HG02870 (cell line): ENCODE measurements around the gene TSPAN11.

Experiments
- ATAC-seq: cut with Tn5 transposase; IDR thresholded peaks from one replicate; pipeline ENCODE4 v1.9.1; 2021; ENCODE audit warnings: mild to moderate bottlenecking, moderate library complexity; ENCODE audit not compliant: unreplicated experiment

TSPAN11 gene

DNA sequence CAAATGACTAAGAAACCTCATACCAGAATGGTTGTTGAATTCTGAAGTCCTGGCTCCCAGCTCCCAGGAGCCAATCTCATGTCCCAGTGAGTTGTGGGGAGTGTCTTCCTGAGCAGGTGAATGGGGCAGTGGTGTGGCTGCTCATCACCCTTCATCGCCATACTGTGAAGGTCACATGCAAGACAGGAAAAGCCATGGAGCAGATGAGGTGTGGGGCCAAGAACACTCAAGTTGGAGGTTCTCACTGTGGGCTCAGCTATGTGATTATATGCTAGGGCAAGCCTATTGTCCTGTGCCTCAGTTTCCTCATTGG, 16.6 kb upstream of the TSPAN11 start:
- no peak for ATAC-seq

DNA sequence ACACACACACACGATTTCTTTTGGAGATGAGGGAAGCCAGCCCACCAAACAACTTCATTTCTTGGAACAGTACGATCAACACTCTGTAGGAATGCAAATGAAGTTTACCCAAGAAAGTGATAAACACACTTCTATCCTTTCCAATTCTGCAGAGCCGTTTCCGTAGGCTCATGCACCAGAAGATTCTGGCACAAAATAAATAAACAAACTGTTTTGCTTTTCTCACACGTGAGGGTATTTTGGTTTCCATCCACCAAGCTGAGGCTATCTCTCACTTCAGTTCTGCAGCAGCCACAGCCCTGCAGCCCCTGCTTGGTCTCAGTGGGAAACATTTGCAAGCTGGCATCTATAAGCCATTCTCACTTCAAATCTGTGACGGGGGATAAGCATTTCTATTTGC, 15.3 kb upstream of the TSPAN11 start:
- no peak for ATAC-seq

DNA sequence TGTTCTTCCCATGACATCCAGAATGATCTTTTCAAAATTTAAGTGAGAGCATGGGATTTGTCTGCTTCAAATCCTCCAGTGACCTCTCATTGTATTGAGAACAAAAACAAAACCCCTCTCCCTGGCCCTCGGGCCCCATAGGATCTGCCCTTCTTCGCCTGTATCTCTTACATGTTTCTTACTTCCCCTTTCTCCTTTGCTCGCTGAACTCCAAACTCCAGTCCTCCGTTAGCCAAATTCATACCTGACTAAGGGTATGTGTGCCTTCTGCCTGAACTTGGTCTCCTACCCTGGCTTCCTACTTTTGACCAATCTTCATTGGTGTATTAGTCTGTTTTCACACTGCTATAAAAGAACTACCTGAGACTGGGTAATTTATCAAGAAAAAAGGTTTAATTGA, 13.2 kb upstream of the TSPAN11 start:
- ATAC-seq = peak; percentile 91

DNA sequence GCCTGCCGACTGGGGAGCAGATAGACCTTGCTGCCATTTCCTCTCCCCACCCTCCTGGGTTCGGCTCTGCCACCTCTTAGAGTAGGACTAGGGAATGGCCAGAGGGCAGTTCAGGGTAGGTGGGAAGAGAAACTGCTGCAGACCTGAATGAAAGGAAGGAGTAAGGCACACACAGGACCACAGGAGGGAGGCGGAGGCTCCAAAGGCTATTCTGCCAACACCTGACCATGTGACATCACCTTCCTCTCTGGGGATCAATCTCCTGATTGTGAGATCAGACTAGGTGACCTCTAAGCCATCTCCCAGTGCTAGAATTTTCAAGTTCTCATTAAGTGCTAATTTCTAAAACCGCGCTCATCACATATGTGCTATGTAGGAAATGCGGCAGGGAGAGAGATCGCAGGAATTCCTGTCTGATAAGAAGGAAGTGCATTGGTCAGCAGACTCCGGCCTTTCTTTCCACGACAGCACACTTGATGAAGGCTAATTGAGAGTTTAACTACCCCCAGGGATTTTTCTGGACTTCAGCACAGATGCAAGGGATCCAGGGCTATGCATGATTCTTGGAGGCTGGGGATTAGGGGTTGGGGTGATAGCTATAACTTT, 11.5 kb upstream of the TSPAN11 start:
- no peak for ATAC-seq

DNA sequence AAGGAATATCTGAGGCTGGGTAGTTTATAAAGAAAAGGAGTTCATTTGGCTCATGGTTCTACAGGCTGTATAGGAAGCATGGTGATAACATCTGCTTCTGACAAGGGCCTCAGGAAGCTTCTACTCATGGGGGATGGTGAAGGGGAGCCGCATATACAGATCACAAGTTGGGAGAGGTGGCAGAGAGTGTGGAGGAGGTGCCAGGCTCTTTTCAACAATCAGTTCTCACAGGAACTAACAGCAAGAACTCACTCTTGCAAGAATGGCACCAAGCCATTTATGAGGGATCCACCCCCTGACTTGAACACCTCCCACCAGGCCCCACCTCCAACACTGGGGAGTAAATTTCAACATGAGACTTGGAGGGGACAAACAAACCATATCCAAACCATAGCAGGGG, 3.5 kb upstream of the TSPAN11 start:
- ATAC-seq = no peak

DNA sequence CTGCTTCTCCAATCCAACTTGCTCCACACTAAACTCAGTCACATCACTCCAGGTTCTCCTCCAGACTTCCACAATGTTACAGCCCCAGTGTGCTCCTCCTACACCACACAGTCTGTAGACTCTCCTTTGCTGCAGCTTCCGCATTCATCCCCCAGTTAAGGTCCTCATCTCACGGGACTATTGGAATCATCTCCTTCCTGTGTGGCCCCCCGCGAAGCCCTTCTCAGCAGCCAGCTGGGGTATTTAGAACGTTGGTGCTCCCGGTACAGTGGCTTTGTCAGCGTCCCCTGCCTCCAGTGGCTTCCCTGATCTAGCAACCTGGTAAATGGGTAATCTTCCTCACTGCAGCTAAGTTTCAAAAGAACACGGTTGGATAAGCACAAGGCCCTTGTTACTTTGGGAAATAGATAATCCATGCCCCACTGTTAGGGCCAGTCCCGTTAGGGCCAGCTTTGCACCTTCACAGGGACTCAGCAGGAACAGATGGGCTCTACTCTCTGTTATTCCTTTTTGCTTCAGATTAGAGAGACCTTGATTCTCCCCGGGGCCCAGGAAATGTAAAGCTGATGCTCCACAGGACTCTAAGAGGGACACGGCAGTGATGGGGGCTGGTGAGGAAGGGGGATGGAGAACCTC, 823 bp upstream of the TSPAN11 start:
- no peak for ATAC-seq

DNA sequence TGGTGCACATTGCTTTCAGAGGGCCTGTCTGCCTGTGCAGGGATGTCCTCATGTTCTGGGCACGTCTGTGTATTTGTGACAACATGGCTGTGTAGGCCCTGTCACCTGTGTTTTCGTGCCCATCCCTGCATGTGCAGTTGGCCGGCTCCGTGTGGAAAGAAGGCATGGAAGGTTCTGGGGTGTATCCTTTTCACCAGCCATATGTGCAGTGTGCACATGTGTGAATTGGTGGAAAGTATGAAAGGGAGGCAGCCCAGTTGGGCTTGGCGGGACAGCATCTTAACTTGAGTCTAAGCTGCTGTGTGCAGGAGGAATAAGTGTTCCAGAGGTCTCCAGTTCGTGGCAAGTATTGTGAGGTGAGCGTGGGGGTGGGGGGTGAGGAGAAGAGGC, 669 bp downstream of the TSPAN11 start:
- no peak for ATAC-seq

DNA sequence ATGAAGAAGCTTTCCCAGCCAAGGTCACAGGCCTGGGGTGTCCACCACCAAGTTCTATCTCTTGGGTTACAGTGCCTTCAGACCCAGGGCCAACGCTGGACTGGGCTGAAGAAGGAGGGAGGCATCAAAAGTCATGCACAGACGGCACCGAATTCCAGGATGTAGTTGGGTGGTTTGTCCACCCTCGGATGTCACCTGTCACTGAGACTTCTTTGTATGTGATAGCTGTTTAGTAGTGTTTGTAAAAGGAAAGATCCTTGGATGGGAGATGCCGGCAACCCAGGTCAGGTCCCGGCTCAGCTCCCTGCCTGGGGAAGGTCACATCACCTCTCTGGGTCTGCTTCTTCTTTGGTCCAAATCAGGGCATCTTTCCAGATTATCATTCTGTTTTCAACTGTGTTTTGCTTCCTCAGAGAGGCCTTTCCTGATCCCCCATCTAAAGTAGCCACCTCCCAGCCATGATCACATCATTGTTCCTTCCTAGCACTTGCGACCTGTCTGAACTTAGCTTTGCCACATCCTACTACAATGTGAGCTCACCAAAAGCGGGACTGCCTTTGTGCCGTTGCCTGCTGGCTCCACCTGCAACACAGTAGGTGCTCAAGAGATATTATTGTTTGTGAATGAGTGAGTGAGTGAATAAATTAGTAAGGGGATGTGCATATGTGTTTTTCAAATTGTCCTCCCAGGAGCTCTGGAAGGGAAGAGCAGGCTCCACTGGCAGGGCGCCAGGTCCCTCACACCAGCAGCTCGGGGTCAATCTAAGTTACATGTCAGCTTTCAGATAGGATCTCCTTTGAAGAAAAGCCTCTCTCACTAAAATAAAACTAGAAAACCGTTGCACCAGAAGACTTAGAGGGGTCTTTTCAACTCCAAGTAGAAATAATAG, 2.1 kb downstream of the TSPAN11 start:
- ATAC-seq = no peak

DNA sequence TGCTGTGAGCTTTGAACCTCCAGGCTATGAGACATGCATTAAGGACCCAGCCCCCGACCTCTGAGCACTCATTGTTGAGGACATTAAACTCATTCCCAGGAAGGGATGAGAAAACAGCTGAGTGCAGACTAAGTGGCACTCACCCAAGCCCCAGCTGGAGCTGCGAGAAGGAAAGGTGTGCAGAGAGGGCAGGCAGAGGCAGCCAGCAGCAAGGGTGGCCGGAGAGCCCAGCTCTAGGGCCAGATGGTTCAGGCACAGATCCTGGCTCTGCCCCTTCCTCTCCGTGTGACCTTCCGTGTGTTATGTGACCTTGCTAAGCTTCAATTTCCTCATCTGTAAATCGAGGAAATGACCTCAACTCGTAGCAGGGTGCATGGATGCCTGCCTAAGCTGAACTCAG, 3.7 kb downstream of the TSPAN11 start:
- ATAC-seq = no peak

DNA sequence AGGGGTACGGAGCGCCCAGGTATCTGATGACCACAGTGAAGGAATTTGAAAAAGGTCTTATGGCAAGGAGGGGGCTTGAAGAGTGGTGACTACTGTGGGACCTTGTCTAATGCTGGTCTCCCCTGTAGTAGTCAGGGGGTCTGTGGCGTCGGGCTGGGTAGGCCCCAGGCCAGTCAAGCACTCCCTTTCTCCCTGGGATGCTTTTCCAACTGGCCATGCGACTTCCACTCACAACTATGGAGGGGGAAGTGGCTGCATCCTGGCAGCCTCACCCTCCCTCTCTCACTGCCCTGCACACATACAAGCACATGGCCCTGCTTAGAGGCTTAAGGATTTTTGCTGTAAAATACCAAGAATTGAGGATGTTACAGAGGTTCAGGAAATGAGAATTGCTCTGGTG, 4.1 kb downstream of the TSPAN11 start:
- no peak for ATAC-seq

DNA sequence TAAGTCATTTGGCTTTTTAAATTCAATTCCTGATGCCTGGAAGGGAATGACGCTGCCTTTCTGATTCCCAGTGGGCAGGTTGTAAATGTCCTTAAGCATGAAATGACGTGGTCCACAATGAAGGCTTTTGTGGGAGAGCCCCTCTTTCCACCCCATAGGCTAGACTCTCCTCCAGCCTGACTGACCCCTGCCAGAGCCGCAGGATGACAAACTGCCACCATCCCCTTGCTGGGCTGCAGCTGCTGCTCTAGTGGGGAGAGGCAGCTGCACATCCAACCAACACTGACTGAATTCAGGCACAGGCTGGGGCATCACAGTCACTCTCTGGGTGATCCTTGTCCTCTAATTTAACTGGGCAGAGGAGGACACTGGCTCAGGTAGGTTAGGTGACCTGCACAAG, 6.3 kb downstream of the TSPAN11 start:
- no peak for ATAC-seq

DNA sequence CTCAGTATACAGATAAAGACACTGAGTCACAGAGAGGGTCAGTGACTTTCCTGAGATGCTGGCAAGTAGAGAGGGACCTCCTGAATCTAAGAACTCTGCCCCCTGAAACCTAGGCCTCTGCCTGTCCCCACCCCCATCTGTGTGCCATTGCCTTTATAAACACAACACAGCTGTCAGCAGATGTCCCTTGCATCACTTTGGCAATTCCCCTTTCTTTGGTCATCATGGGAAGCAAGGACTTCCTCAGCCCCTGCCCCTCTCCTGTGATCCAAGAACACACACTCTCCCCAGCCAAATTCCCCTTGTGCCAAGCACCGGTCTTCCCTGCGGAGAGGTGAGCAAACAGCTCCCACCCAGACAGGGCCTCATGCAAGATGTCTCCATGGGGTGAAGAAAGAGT, 8.3 kb downstream of the TSPAN11 start:
- no peak for ATAC-seq

DNA sequence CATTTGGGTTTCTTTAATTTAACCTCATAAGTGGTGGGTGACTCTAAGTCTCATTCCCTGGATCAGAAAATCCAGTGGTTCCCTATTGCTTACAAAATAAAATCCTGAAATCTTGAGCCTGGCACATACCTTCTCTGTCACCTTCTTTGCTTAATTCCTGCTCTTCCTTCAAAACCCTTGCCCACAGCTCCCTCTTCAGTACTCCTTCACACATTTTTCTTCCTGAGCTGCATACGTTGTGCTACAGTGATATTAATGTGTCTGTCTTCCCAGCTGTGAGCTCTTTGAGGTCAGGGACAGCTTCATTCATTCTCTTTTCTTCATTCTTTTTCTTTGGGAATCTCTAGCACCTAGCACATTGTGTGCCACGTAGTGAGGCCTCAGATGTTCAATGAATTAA, 9.5 kb downstream of the TSPAN11 start:
- ATAC-seq = no peak

DNA sequence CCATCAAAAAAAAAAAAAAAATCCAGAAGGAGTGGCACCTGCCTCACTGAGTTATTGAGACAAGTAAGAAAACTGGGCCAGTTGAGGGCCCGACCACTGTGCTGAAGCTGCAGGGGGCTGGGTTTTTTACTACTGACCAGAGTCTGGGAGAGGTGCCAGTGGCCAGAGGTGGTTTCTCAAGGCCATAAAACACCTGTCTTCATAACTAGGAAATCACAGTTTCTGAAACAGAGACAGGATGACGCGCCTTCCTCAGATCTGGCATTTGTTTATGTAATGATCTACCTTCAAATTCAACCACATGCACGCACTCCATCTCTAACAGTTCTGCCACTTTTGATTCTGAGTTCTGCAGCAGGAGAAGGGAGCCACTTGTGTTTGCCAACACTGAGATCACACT, 12.7 kb downstream of the TSPAN11 start:
- no peak for ATAC-seq

DNA sequence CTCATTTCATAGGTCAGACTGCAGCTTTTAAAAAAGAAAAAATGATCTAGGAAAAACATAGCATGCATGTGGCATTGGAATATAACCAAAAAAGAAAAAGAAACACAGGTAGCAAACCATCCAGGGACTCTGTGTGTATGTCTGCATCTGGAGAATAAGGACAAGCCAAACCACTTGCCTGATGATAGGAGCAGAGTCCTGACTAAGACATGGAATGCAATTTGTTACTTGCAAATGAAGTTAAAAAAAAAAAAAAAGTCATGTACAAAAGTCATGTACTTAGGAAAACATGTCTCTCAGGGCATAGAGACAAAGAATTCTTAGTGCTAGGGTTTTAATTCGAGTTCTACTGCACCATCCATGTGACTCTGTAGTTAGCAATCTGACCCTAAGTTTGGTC, 15.9 kb downstream of the TSPAN11 start:
- ATAC-seq = no peak

DNA sequence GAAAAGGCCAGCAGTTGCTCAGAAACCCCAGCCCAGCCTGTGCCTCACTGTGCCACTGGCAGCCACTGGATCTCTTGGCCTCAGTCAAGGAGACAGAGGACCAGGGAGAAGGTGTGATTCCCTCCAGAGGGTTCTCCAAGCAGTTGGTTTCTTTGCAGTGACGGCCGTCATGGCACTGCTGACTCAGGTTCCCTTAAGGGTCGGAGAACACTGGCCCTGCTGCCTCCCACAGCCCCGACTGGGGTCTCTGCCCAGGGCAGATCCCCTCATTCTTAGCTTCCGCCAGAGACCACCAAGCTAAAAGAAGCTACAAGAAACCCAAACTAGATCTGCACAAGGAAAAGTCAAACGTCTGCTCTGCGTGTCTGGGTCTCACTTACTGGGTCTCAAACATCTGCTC, 16.4 kb downstream of the TSPAN11 start:
- ATAC-seq = no peak

DNA sequence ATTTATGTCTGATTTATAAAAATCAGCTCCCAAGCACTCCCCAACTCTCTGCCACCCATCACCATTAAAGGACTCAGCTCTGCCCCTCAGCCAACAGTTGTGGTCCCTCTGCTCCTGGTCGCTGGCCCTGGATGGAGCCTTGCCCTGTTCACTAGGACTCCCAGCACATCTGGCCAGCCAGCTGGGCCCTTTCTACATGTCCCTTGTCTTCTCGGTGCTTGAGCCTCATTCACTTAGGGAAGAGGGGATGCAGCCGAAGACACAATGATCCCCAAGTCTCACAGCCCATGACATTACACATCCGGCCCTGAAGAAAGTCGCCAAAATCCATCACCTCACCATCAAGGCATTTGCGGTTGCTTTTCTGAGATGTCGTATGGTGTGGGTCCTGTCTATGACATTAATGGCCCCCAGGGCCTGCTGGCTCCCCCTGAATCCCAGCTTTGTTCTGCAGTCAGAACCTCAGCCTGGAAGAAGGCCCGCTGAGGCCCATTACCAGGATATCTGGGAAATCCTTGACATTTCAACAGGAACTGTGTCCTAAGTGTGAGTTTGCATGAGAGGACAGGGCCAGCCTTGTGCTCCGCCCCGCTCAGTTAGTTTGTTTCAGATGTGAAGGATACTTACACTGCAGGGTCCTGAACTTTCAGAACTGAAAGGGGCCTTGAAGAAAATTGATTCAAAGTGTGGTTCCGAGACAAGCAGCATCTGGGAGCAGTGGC, 19.1 kb downstream of the TSPAN11 start:
- ATAC-seq = no peak

DNA sequence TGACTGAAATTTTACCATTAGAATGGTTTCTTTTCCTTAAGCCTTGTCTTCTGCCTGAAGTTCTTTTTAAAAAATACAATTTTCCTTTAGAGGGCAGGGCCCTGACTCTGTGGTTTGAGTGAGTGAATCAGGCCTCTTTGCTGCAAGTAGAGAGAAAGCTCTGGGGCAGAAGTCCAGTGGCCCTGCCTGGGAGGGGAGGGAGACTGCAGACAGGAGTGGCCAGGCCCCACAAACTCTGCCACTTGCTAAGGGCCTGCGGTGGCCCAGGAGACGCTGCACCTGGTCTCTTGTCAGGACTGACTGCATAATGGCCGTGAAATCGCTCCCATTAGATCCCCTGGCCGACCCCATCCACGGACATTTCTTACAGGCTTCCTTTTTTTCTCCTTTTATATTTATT, 25.5 kb downstream of the TSPAN11 start:
- no peak for ATAC-seq

DNA sequence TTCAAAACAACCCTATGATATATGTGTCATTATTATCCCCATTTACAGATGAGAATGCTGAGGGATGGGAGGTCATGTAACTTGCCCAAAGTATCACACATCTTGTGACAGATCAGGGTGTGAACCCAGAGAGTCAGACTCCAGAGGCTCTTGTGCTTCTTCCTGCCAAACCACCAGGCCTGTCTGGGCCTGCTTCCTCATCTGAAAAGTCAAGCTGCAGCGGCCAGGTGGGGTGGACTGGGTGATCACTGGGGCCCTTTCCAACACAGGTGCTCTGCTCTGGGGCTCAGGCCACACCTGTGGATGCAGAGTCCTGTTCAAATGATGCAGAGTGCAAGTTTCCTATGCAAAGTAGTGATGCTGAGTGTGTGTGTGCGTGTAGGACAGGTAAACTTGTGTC, 26.7 kb downstream of the TSPAN11 start:
- no peak for ATAC-seq

DNA sequence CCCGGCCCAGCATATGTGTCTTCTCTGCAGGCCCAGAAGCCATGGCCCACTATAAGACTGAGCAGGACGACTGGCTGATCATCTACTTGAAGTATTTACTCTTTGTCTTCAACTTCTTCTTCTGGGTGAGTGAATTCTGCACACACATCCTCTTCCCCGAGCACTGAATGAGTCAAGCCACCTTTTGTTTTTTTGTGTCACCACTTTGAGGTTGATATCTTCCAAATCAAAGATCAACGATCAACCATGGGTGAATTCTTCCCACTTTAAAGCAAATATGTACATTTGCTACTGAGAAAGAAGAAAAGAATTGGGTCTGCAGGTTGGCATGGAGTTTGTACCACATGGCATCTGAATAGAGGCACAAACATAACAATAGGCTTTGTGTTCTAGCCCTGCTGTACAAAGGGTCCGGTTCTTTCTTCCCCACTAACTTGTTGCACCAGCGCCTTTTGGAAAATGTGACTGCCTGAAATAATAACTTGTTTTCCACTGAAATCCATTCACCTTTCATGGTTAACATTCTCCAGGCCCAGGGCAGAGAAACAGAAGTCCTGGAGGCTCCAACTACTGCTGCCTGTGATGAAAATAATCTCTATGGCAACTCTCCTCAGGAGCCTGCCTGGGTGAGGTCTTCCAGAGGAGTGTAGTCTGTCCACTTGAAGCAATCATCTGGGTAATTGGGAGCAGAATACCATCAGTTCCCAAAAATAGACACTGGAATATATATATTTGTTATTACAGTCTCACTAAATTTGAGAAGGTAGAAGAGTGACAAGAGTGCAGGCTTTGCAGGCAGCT, 27.6 kb downstream of the TSPAN11 start:
- no peak for ATAC-seq

DNA sequence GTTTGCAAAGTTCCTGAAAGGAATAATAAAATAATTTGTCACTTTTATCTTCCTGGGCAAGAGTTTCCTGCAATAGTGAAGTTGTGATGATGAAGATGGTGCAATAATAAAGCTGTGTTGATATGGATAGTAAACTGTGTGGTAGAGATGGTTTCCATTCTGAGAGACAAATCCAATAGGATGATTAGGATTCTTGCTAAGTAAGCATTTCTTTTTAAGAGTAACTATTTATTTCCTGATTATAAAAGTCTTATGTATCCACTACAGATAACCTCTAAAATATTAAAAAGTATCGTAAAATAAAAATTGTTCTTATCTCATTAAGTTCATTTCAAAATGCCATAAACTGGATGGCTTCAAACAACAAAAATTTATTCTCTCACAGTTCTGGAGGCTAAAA, 28.7 kb downstream of the TSPAN11 start:
- ATAC-seq = no peak
